ENCODE data around the gene KDM7A. TPM values are rescaled to one million over a fixed set of nuclear protein-coding genes. Genes with fewer than 3 reads are reported as not detected.

KDM7A gene
- total RNA-seq, 1 experiment from 2014 or later, result 12.2 TPM

DNA sequence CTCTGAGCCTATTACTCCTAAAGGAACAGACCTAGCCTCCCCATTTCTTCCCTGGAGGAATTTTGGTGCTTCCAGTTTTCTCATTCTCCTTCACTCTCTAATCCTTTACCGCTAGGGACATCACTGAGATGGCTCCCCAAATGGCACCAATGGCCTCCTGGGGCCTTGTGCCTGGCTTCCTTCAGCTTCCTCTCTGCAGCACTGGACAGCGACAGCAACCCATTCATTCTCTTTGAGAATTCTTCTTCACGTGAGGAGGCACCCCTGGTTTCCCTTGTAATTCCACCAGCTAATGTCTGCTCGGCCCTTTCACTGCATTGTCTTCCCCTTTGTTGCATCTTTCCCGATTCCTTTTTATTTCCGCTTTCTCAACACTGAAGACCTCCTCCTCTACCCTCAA is 24.6 kb upstream of the KDM7A start:
- POLR2A ChIA-PET, result no interaction called here

DNA sequence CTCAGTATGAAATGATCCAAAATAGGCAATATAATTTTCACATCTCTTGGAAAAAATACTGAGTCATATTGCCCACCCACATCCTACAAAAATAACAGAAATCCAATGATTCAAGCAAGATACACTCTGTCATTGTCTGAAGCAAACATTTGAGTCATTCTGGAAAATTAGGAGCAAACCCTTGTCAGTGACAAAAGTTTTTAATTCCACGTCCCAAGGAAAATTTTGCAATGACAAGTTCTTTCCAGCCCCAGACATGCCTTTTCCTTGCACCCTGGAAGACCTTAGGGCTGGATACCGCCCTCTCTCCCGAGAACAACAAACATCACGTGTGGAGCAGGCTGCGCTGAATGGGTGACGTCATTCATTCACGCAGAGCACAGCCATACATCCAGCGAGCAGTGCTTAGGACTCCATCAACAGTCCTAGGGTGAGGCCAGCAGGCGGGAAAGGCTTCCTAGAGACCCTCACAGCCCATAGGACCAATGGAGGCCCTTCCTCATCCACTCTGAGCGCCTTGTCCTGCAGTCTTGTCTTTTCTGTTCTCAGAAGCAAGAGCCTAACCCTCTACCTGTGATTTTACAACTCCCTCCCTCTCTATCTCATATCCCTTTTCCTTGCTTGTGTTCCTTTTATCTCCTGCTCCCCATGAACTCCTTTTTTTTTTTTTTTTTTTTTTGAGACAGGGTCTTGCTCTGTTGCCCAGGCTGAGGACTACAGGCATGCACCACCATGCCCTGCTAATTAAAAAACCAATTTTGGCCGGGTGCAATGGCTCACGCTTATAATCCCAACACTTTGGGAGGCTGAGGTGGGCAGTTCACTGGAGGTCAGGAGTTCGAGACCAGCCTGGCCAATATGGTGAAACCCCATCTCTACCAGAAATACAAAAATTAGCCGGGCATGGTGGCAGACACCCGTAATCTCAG is 23.5 kb upstream of the KDM7A start:
- Mint-ChIP-seq H3K27ac (no peak overlapping the region), H3K9me3 (peaks cover 38% of the 10 kb centered on the region), H3K4me3 (no peak overlapping the region), H3K36me3 (peaks cover 16% of the 10 kb centered on the region), H3K4me1 (peaks cover 14% of the 10 kb centered on the region), H3K27me3 (ENCODE audit: low read depth) (peaks cover 9% of the 10 kb centered on the region)
- ATAC-seq (no peak), DNase-seq (ENCODE audit: low spot score) (no peak)
- ChIA-PET POLR2A (no interaction called here), CTCF (no interaction called here)
- TF ChIP-seq NFYB (CRISPR knock-in tag; conservative IDR thresholded peaks at IDR 0.05; ENCODE audit: low read depth) (no peak), ZNF219 (CRISPR knock-in tag; IDR thresholded peaks at IDR 0.05; ENCODE audit: borderline replicate concordance) (no peak), GABPB1 (CRISPR knock-in tag; IDR thresholded peaks at IDR 0.05) (no peak), SOX15 (CRISPR knock-in tag; IDR thresholded peaks at IDR 0.05) (no peak), ZNF263 (CRISPR knock-in tag; IDR thresholded peaks at IDR 0.05; ENCODE audit: low read depth) (no peak), TEAD4 (CRISPR knock-in tag; IDR thresholded peaks at IDR 0.05) (no peak), ZNF423 (CRISPR knock-in tag; IDR thresholded peaks at IDR 0.05) (no peak), TCF7 (CRISPR knock-in tag; IDR thresholded peaks at IDR 0.05; ENCODE audit: low read depth) (no peak), FOXK1 (CRISPR knock-in tag; IDR thresholded peaks at IDR 0.05) (no peak), ZNF671 (CRISPR knock-in tag; IDR thresholded peaks at IDR 0.05) (no peak), CBFB (CRISPR knock-in tag; IDR thresholded peaks at IDR 0.05; ENCODE audit: low read depth) (no peak)
- TF ChIP-seq, protein P1, sequence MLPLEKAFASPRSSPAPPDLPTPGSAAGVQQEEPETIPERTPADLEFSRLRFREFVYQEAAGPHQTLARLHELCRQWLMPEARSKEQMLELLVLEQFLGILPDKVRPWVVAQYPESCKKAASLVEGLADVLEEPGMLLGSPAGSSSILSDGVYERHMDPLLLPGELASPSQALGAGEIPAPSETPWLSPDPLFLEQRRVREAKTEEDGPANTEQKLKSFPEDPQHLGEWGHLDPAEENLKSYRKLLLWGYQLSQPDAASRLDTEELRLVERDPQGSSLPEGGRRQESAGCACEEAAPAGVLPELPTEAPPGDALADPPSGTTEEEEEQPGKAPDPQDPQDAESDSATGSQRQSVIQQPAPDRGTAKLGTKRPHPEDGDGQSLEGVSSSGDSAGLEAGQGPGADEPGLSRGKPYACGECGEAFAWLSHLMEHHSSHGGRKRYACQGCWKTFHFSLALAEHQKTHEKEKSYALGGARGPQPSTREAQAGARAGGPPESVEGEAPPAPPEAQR (CRISPR knock-in tag; IDR thresholded peaks at IDR 0.05), result no peak
- TF ChIP-seq, protein P2, sequence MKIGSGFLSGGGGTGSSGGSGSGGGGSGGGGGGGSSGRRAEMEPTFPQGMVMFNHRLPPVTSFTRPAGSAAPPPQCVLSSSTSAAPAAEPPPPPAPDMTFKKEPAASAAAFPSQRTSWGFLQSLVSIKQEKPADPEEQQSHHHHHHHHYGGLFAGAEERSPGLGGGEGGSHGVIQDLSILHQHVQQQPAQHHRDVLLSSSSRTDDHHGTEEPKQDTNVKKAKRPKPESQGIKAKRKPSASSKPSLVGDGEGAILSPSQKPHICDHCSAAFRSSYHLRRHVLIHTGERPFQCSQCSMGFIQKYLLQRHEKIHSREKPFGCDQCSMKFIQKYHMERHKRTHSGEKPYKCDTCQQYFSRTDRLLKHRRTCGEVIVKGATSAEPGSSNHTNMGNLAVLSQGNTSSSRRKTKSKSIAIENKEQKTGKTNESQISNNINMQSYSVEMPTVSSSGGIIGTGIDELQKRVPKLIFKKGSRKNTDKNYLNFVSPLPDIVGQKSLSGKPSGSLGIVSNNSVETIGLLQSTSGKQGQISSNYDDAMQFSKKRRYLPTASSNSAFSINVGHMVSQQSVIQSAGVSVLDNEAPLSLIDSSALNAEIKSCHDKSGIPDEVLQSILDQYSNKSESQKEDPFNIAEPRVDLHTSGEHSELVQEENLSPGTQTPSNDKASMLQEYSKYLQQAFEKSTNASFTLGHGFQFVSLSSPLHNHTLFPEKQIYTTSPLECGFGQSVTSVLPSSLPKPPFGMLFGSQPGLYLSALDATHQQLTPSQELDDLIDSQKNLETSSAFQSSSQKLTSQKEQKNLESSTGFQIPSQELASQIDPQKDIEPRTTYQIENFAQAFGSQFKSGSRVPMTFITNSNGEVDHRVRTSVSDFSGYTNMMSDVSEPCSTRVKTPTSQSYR (CRISPR knock-in tag; IDR thresholded peaks at IDR 0.05), result no peak
- TF ChIP-seq, protein P3, sequence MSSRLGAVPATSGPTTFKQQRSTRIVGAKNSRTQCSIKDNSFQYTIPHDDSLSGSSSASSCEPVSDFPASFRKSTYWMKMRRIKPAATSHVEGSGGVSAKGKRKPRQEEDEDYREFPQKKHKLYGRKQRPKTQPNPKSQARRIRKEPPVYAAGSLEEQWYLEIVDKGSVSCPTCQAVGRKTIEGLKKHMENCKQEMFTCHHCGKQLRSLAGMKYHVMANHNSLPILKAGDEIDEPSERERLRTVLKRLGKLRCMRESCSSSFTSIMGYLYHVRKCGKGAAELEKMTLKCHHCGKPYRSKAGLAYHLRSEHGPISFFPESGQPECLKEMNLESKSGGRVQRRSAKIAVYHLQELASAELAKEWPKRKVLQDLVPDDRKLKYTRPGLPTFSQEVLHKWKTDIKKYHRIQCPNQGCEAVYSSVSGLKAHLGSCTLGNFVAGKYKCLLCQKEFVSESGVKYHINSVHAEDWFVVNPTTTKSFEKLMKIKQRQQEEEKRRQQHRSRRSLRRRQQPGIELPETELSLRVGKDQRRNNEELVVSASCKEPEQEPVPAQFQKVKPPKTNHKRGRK (CRISPR knock-in tag; IDR thresholded peaks at IDR 0.05; ENCODE audit: borderline replicate concordance), result no peak
- TF ChIP-seq, protein P4, sequence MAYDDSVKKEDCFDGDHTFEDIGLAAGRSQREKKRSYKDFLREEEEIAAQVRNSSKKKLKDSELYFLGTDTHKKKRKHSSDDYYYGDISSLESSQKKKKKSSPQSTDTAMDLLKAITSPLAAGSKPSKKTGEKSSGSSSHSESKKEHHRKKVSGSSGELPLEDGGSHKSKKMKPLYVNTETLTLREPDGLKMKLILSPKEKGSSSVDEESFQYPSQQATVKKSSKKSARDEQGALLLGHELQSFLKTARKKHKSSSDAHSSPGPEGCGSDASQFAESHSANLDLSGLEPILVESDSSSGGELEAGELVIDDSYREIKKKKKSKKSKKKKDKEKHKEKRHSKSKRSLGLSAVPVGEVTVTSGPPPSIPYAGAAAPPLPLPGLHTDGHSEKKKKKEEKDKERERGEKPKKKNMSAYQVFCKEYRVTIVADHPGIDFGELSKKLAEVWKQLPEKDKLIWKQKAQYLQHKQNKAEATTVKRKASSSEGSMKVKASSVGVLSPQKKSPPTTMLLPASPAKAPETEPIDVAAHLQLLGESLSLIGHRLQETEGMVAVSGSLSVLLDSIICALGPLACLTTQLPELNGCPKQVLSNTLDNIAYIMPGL (CRISPR knock-in tag; IDR thresholded peaks at IDR 0.05), result no peak
- TF ChIP-seq, protein P5, sequence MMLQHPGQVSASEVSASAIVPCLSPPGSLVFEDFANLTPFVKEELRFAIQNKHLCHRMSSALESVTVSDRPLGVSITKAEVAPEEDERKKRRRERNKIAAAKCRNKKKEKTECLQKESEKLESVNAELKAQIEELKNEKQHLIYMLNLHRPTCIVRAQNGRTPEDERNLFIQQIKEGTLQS (CRISPR knock-in tag; conservative IDR thresholded peaks at IDR 0.05), result no peak
- TF ChIP-seq, protein P6, sequence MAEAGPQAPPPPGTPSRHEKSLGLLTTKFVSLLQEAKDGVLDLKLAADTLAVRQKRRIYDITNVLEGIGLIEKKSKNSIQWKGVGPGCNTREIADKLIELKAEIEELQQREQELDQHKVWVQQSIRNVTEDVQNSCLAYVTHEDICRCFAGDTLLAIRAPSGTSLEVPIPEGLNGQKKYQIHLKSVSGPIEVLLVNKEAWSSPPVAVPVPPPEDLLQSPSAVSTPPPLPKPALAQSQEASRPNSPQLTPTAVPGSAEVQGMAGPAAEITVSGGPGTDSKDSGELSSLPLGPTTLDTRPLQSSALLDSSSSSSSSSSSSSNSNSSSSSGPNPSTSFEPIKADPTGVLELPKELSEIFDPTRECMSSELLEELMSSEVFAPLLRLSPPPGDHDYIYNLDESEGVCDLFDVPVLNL (CRISPR knock-in tag; IDR thresholded peaks at IDR 0.05; ENCODE audit: borderline replicate concordance, low read depth), result no peak
- TF ChIP-seq, protein P7, sequence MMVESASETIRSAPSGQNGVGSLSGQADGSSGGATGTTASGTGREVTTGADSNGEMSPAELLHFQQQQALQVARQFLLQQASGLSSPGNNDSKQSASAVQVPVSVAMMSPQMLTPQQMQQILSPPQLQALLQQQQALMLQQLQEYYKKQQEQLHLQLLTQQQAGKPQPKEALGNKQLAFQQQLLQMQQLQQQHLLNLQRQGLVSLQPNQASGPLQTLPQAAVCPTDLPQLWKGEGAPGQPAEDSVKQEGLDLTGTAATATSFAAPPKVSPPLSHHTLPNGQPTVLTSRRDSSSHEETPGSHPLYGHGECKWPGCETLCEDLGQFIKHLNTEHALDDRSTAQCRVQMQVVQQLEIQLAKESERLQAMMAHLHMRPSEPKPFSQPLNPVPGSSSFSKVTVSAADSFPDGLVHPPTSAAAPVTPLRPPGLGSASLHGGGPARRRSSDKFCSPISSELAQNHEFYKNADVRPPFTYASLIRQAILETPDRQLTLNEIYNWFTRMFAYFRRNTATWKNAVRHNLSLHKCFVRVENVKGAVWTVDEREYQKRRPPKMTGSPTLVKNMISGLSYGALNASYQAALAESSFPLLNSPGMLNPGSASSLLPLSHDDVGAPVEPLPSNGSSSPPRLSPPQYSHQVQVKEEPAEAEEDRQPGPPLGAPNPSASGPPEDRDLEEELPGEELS (CRISPR knock-in tag; IDR thresholded peaks at IDR 0.05), result no peak

More for the DNA sequence above, 24.6 kb upstream of the KDM7A start:
- TF ChIP-seq ZNF121 (CRISPR knock-in tag; IDR thresholded peaks at IDR 0.05) (no peak), IRF2 (CRISPR knock-in tag; IDR thresholded peaks at IDR 0.05; ENCODE audit: borderline replicate concordance, low read depth) (no peak), FOXJ3 (CRISPR knock-in tag; IDR thresholded peaks at IDR 0.05; ENCODE audit: borderline replicate concordance) (no peak), TEAD1 (CRISPR knock-in tag; IDR thresholded peaks at IDR 0.05) (no peak)
- TF ChIP-seq, protein P8, sequence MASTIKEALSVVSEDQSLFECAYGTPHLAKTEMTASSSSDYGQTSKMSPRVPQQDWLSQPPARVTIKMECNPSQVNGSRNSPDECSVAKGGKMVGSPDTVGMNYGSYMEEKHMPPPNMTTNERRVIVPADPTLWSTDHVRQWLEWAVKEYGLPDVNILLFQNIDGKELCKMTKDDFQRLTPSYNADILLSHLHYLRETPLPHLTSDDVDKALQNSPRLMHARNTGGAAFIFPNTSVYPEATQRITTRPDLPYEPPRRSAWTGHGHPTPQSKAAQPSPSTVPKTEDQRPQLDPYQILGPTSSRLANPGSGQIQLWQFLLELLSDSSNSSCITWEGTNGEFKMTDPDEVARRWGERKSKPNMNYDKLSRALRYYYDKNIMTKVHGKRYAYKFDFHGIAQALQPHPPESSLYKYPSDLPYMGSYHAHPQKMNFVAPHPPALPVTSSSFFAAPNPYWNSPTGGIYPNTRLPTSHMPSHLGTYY (CRISPR knock-in tag; IDR thresholded peaks at IDR 0.05), result no peak
- H3K4me3 Mint-ChIP-seq, result no peak overlapping the region
- peaks cover 13% of the 10 kb centered on the region for H3K36me3 Mint-ChIP-seq
- H3K27me3 Mint-ChIP-seq (ENCODE audit: low read depth), result peaks cover 7% of the 10 kb centered on the region
- peaks cover 32% of the 10 kb centered on the region for H3K9me3 Mint-ChIP-seq
- CTCF ChIA-PET, result no interaction called here
- H3K4me1 Mint-ChIP-seq, result peaks cover 25% of the 10 kb centered on the region
- ATAC-seq (peak; percentile 45), DNase-seq (ENCODE audit: low spot score) (no peak)
- no peak overlapping the region for H3K27ac Mint-ChIP-seq
